HG02981 (cell line): ENCODE results near the gene COL23A1.

ENCODE experiments used
- ATAC-seq: cut with Tn5 transposase; IDR thresholded peaks from one replicate; pipeline ENCODE4 v1.9.1; 2021; ENCODE audit warnings: mild to moderate bottlenecking, moderate library complexity; ENCODE audit not compliant: unreplicated experiment

Gene COL23A1

GRCh38 chr5:178441486-178442270 is 148.5 kb downstream of the COL23A1 start:
- ATAC-seq, result no peak

DNA sequence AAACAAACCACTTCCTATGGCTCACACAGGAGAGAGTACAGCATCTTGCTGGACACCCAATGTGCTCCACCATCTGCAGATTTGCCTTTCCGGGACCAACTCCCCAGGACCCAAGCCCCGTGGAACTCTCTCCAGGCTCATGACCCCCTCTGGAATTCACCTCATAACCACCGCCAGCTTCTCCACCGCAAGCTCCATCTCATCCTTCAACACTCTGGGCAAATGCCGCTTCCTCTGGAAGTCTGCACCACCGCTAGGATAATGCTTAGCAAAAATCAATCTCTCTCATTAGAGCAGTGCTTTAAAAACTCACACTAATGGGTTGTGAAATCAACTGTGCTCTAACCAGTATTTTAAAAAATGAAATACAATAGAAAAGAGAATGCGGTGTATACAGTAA is 150.0 kb downstream of the COL23A1 start:
- ATAC-seq, result no peak

DNA sequence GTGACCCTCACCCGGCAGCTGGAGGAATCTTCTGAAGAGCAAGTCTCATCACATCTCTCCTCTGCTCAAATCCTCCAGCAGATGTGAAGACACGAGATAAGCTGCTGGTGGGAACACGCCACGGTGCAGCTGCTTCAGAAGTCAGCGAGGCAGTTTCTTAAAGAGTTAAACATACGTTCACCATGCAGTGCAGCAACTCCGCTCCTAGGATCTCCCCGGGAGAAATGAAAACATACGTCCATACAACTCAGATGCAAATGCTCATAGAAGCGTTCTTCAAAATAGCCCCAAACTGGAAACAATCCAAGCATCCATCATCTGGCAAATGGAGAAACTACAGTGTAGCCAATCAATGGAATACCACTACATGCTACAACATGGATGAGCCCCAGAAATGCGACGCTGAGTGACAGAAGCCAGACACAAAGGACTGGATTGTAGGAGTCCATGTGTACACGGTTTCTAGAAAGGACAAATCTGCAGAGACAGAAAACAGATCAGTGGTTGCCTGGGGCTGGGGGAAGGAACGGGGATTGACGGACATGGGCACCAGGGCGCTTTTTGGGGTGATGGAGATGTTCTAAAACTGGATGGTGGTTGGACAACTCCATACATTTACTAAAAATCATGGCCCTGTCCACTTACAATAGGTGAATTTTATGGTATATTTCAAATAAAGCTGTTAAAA is 150.6 kb downstream of the COL23A1 start:
- no peak for ATAC-seq

DNA sequence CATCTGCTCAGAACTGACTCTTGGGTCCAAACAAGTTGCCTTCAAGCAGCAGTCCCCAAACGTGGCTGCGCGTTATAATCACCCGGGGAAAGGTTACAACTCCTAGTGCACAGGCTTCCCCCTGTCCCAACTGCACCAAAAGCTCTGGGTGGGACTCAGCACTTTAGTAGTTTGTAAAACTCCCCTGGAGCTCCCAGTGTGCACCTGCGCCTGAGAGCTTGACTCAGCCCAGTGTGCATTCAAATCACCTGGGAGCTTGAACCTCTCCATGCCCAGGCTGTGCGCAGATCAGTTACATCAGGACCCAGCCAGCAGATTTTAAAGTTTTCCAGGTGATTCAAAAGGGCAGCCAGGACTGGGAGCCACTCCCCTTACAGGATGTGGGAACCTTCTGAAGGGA is 151.4 kb downstream of the COL23A1 start:
- no peak for ATAC-seq

GRCh38 chr5:178437386-178438075 is 152.7 kb downstream of the COL23A1 start:
- no peak for ATAC-seq

DNA sequence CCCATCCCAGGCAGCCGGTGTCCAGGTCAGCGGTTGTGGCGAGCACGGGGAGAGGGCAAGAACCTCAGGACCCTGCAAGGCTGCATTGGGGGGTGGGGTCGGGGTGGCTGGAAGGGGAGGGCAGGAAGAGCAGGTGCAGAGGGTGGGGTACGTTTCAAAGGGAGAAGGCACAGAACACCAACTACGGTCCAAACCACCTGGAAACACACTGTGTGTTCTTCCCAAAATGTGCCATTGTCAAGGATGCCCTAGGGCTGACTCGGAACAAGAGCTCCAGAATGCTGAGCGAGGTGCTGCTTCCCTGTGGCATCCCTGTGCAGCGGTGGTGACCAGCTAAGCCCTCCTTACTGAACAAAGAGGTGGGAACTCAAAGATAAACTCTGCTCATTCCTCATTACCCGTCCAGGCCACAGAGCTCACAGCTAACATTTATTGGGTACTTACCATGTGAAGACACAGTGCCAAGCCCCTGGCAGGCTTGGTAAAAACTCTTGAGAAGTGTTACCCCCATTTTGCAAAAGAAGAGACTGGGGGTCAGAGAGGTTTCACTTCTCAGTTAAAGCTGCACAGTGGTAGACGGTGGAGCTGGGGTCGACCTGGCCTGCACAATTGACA is 153.8 kb downstream of the COL23A1 start:
- no peak for ATAC-seq

DNA sequence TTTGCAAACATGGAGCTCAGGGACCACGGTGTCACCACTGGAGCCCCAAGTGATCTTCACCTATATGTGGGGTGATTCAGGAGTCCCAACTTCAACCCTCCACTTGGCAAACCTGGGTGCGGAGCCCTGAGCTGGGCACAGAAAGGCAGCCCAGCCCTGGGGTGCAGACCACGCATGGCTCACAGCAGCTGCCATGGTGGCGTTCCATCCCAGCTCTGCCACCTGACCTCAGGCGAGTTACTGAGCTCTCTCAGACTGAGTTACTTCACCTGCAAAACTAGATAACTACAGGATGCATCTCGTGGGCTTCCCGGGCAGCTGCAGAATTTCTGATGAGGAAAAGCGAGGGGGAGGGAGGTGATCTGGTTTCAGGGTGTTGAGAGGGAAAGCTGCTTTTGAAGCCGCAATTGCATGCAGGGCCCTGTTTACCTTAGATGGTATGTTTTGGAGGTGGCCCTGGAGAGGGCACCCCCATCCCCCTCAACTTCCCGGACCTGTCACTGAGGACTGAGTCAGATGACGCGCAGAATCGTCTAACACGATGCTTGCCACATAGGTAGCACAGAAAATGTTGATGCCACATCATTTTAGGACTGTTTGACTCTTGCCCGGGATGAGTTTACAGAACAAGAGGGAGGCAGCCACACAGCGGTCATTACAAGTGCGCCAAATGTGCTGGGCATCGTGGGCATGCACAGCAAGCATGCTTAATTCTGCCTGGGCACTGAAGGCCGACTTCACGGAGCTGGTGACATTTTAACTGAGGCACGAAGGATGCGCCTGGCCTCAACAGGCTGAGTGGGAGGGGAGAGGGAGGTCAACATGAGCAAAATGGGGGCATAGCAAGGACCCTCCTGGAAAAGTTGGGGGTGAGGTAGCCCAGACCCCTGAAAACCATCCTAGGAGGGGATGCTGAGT is 154.6 kb downstream of the COL23A1 start:
- ATAC-seq, result no peak

- no peak for ATAC-seq
Observed at GRCh38 chr5:178434851-178435250, 155.3 kb downstream of the COL23A1 start.

DNA sequence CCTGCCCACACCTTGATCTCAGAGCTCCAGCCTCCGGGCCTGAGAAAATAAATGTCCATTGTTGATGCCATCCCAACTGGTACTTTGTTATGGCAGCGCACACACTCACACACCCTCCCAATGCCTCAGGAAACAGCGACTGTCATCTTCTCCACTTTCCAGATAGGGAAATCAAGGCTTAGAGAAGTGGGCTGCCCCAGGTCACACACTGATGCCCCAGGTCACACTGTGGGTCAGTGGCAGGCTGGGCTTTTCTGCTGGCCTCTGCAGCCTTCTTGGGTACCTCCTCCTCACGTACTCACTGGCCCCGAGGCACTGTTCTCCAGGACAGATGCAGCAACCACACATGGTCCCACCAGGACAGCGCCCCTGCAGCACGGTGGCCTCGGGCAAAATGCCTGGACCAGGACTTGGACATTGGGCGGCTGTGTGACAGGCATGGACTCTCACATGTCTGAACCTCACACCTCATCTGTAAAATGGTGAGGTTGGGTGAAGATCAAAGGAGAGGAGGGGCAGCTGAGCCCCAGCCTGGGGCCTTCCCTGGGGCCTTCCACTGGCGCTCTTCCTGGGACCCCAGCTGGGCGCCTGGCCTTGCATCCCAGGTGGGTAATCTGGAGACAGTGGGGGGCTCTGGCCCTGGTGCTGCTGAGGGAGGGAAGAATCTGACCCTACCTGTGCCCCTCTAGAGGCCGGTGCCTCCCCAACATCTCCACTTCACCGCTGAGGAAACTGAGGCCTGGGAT is 156.0 kb downstream of the COL23A1 start:
- ATAC-seq, result no peak

DNA sequence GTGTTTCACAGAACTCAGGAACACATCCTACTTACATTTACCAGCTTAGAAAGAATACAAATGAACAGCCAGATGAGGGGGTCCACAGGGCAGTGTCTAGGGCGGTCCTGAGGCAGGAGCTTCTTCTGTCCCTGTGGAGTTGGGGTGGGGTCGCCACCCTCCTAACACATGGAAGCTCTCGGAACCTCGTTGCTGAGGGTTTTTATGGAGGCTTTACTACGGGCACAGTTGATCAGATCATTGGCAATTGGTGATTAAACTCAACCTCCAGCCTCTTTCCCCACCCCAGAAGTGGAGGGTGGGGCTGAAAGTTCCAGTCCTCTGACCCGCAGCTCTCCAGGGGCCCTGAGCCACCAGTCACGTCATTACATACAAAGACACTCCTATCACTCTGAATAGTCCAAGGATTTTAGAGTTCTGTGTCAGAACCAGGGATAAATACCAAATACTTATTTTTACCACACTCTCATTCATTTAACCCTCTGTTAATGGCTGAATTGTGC is 156.9 kb downstream of the COL23A1 start:
- no peak for ATAC-seq

DNA sequence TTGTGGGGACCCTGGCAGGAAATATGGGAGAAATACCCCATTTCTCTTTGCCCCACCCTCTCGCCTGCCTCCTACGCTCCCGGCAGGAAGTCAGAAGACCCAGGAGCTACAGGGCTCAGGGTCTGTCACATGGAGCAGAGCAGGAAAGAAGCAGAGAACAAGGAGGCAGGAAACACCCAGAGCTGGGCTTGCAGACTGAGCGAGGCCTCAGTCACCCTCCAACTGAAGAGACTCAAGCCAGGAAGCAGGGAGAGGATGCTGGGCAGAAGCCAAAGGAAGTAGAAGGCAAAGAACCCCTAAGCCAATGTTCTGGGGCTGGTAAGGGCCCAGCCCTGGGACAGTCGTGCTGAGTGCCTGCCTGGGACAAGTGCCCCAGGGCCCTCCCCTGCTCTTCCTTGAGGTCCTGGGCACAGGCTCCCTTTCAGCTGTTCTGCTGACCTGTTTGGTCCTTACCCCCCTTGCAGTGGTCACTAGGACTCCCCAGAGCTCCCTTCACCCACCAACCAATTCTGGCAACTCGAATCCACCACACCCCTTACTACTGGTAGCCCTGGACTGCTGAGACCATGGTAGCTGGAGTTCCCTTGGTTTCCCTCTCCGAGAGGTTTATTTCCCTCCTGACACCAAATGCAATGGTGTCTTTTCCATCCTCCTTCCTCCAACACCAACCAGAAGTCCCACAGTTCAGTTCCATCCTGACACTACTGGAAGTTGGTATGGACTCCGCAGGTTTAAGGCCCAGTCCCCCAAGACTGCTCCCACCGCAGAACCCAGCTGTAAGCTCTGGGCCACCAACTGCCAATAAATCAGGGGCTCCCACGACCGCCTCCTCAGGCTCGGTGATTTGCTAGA is 157.5 kb downstream of the COL23A1 start:
- no peak for ATAC-seq

DNA sequence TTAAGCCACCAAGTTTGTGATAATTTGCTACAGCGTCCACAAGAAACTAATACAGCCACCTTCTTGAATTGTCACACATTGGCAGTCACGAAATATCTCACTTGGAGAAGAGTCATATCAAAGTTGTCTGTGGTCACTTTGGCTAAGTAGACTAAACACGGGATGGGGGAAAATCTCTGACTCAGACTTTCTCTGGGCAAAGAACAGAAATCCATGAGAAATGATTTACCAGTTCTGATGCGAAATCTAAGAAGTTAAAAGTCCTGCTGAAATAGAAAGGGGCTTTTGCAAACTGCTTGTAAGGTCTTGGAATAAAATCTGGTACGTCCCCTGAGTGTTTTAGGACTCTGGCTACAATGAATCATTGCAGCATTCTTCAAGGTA is 158.4 kb downstream of the COL23A1 start:
- no peak for ATAC-seq

- ATAC-seq, result no peak
Observed at GRCh38 chr5:178431063-178431781, 159.0 kb downstream of the COL23A1 start.

- no peak for ATAC-seq
Observed at GRCh38 chr5:178430186-178431062, 159.8 kb downstream of the COL23A1 start.

DNA sequence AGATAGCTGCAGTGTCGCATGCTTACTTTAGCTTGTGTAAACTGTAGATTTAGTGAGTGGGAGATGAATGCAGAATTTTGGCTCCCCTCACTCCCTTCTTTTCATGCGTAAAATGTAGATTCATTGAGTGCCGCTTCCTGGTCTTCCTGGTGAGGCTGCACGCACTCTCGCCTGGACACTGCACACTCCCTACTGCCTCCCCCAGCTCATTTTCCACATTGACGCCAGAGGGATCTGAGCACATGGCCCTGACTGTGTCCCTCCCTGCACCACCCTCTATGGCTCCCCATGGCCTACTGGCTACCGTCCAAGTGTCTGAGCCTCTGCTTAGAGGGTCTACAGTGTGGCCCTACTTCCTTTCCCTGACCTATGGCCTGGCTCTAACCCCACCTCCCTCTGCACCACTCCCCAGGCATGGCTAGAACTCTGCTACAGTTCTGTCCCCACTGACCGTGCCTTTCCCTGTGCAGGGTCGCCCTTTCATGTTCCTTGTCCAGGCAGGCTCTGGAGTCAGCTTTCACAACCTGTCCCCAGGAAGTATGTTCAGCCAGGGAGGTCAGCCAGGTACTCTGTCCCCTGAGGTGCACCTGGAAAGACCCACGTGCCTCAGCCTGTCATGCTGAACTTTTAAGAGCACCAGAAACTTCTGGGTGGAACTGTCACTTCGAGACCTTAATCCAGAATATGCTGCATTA is 160.6 kb downstream of the COL23A1 start:
- ATAC-seq, result no peak

DNA sequence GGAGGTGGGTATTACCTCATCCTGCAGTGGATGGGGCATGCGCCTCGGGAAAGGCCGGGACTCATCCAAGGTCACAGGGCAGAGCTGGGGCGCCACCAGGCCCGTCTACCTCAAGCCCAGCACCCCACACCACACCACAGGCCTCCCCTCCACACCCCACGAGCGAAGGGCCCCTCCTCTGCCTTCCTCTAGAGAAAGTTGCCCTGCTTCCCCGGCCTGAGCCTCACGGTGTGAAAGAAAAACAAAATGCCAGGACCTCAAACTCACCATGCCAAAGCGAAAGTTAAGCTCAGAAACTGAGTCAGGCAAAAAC is 161.1 kb downstream of the COL23A1 start:
- no peak for ATAC-seq
